A673 (cell line): ENCODE measurements around the gene ICOSLG. TPM values are rescaled to one million over a fixed set of nuclear protein-coding genes. Genes with fewer than 3 reads are reported as not detected.

ENCODE experiments used
- BruUV-seq: library from RNA; stranded (reverse); fragments of 400-500 nt; replicated peaks from 2 replicates; lab custom pipeline; 2021; lab: Mats Ljungman, UMichigan
- CTCF ChIA-PET: fragments of 300-600 bp; sonication (Branson Sonifier 250); formaldehyde crosslinking; loops from one replicate; lab custom pipeline; 2022; ENCODE audit warnings: antibody characterized with exemption; lab: Charles Lee
- POLR2A ChIA-PET: fragments of 300-600 bp; sonication (Branson Sonifier 250); formaldehyde crosslinking; loops from one replicate; lab custom pipeline; 2022; ENCODE audit warnings: antibody characterized with exemption; ENCODE audit not compliant: low non-redundant PET; lab: Charles Lee
- DNase-seq: peaks from one replicate; pipeline ENCODE4 v3.0.0-alpha.2; 2015; ENCODE audit warnings: low spot score
- H3K27ac ChIP-seq: fragments of 200-600 bp; sonication (generic); 2 replicates; pipeline ENCODE4 v1.5.1; 2016; ENCODE audit warnings: mixed run types, low read depth, mild to moderate bottlenecking, mixed read lengths, antibody characterized with exemption, low read length; ENCODE audit not compliant: poor library complexity, severe bottlenecking
- H3K27me3 ChIP-seq: fragments of 200-600 bp; sonication (generic); replicated peaks from 2 replicates; pipeline ENCODE4 v1.6.1; 2017; ENCODE audit warnings: mixed run types, low read depth, mild to moderate bottlenecking, mixed read lengths, antibody characterized with exemption, low read length; ENCODE audit not compliant: insufficient read depth, poor library complexity
- H3K36me3 ChIP-seq: fragments of 200-600 bp; sonication (generic); 2 replicates; pipeline ENCODE4 v1.6.1; 2016; ENCODE audit warnings: mixed run types, mild to moderate bottlenecking, mixed read lengths, antibody characterized with exemption, low read length; ENCODE audit not compliant: insufficient read depth, poor library complexity, severe bottlenecking
- H3K4me1 ChIP-seq: fragments of 200-600 bp; sonication (generic); 2 replicates; pipeline ENCODE4 v1.6.1; 2017; ENCODE audit warnings: mixed run types, mild to moderate bottlenecking, mixed read lengths, antibody characterized with exemption, low read length; ENCODE audit not compliant: insufficient read depth, poor library complexity, severe bottlenecking
- H3K4me3 ChIP-seq: fragments of 200-600 bp; sonication (generic); 2 replicates; pipeline ENCODE4 v1.5.1; 2016; ENCODE audit warnings: low read depth, mixed run types, mild to moderate bottlenecking, mixed read lengths, low read length; ENCODE audit not compliant: poor library complexity, severe bottlenecking
- H3K9me3 ChIP-seq: fragments of 200-600 bp; sonication (generic); 2 replicates; pipeline ENCODE4 v1.6.1; 2016; ENCODE audit warnings: mixed run types, low read depth, mild to moderate bottlenecking, mixed read lengths, antibody characterized with exemption, low read length; ENCODE audit not compliant: poor library complexity, severe bottlenecking
- CTCF ChIP-seq: fragments of 300-800, 200-600 bp; sonication (generic); conservative IDR thresholded peaks from 2 replicates; pipeline ENCODE4 v1.5.1; 2017; ENCODE audit warnings: low read depth, mild to moderate bottlenecking, antibody characterized with exemption, low read length, moderate library complexity, mixed read lengths
- EZH2 ChIP-seq: fragments of 200-600 bp; sonication (generic); IDR thresholded peaks from 2 replicates; pipeline ENCODE4 v1.6.1; 2017; ENCODE audit warnings: borderline replicate concordance, low read depth, mild to moderate bottlenecking, mixed read lengths, antibody characterized with exemption, low read length; ENCODE audit not compliant: poor library complexity, severe bottlenecking
- intact Hi-C: fragments of 100-400 bp; cut with micrococcal nuclease; formaldehyde crosslinking; loops from one replicate; pipeline ENCODE4 v1.10.0; 2022; ENCODE audit not compliant: unreplicated experiment
- total RNA-seq: library from RNA; stranded (reverse); gene quantifications from 2 replicates; pipeline ENCODE4 v1.2.3, GENCODE V29; 2021

The ICOSLG gene
- total RNA-seq, 1 experiment from 2014 or later, result 0.69 TPM

DNA sequence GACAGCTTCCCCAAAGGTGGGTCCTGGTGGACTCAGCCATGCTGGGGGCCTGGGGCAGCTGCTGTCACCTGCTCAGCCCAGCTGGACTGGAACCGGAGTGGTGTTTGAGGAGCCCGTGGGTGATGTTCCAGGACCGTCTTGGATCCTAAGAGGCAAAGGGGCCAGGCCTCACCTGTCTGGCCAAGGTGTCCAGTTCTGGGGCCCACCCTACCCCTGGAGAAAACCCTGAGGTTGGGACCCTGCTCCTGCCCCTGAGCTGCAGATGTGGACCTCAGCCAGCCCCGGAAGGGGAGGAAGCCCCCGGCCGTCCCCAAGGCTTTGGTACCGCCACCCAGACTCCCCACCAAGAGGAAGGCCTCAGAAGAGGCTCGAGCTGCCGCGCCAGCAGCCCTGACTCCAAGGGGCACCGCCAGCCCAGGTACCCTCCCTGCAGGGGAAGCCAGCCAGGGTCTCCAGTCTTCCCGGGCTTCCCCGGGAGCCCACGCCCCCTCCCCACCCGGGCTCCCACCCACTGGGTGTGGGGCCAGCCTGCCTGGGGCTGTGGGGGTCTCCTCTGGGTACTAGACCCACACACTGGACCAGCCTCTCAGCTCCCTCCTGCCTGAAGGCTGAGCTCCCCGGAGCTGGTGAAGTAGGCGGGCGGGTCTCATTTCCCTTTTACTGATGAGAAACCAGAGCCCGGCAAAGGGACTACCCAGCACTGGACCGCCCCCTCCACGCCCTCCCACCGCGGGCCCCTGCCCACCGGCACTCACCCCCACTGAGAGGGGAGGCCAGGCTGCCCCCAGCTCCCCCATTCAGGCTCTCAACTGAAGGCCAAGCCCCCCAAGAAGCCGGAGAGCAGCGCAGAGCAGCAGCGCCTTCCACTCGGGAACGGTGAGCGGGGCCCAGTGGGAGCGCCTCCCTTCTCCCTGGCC lies 46.2 kb upstream of the ICOSLG start:
- CTCF ChIA-PET, result no interaction called here
- DNase-seq, result no peak
- intact Hi-C loops, result no loop called here
- H3K4me3 ChIP-seq, result no peak overlapping the region
- no TSS peak for BruUV-seq
- no peaks in the 10 kb centered on the region for H3K9me3 ChIP-seq
- POLR2A ChIA-PET, result no interaction called here
- H3K27me3 ChIP-seq, result peaks cover 17% of the 10 kb centered on the region
- no peak overlapping the region for H3K27ac ChIP-seq
- TF ChIP-seq CTCF, result no peak
- H3K4me1 ChIP-seq, result no peaks in the 10 kb centered on the region
- H3K36me3 ChIP-seq, result no peaks in the 10 kb centered on the region

DNA sequence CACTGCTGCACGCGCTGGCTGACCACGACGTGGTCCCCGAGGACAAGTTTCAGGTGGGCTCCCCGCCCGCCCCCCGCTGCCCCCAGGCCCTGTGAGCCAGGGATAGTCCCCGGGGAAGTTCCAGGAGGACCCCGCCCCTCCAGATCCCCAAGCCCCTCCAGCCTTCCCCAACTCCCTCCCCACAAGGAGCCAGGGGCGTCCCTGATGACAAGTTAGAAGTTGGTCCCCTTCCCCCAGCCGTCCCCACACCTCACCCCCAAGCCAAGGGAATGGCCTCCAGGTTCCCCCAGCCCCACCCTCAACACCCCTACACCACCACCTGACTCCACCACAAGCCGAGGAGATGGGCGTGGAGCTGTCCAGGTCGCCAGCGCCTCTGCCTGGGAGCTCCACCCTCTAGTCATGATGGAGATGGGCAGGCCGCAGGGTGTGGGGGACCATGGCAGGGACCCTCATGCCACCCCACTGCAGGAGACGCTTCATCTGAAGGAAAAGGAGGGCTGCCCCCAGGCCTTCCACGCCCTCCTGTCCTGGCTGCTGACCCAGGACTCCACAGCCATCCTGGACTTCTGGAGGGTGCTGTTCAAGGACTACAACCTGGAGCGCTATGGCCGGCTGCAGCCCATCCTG lies 45.5 kb upstream of the ICOSLG start:
- H3K9me3 ChIP-seq, result no peaks in the 10 kb centered on the region
- intact Hi-C loops, result no loop called here
- ChIA-PET POLR2A (no interaction called here), CTCF (no interaction called here)
- no peak overlapping the region for H3K4me3 ChIP-seq
- peaks cover 17% of the 10 kb centered on the region for H3K27me3 ChIP-seq
- H3K36me3 ChIP-seq, result no peaks in the 10 kb centered on the region
- no peak for DNase-seq
- no peaks in the 10 kb centered on the region for H3K4me1 ChIP-seq
- no TSS peak for BruUV-seq
- TF ChIP-seq EZH2 (no peak), CTCF (no peak)
- no peak overlapping the region for H3K27ac ChIP-seq

GRCh38 chr21:44285138-44285992 lies 44.6 kb upstream of the ICOSLG start, which contains the start of gene AIRE:
TSS of gene AIRE (plus strand) at chr21:44285876. CDS start at chr21:44286007, 131 bp downstream.
- no peaks in the 10 kb centered on the region for H3K4me1 ChIP-seq
- no peak within 1 kb of the TSS for H3K4me3 ChIP-seq
- ChIA-PET CTCF (no interaction called here), POLR2A (no interaction called here)
- BruUV-seq, result no TSS peak
- H3K9me3 ChIP-seq, result no peaks in the 10 kb centered on the region
- TF ChIP-seq EZH2, result no peak
- no peak for TF ChIP-seq CTCF
- peaks cover 17% of the 10 kb centered on the region for H3K27me3 ChIP-seq
- no peak within 1 kb of the TSS for H3K27ac ChIP-seq
- H3K36me3 ChIP-seq, result no peaks in the 10 kb centered on the region
- intact Hi-C loops, result no loop called here
- no peak for DNase-seq
